Heart right ventricle (tissue), 16 donors: ENCODE measurements around the gene CNIH3. TPM values are rescaled to one million over a fixed set of nuclear protein-coding genes. Genes with fewer than 3 reads are reported as not detected.

Source experiments
- ATAC-seq, 8 donors: fragments of 200-7000 bp; cut with Tn5 transposase; one replicate each; pipeline ENCODE4 v1.9.1; 2020; ENCODE audit warnings: mild to moderate bottlenecking in 8 of 8, moderate library complexity in 8 of 8, moderate number of reproducible peaks in 1 of 8
- DNase-seq, 2 donors: peaks; one replicate each; pipeline ENCODE4 v3.0.0-alpha.2; 2020
- H3K27ac ChIP-seq, 10 donors: fragments of 200-600 bp; sonication (generic) in 2 of 10; one replicate each; pipeline versions ENCODE4 v1.5.0 to v1.8.0; 2020 to 2022; ENCODE audit warnings: mild to moderate bottlenecking in 3 of 10
- H3K27me3 ChIP-seq, 7 donors: fragments of 200-600 bp; one replicate each; pipeline ENCODE4 v1.8.0; 2021 to 2022; ENCODE audit warnings: mild to moderate bottlenecking in 2 of 7
- H3K36me3 ChIP-seq, 9 donors: fragments of 200-600 bp; sonication (generic) in 1 of 9; one replicate each; pipeline versions ENCODE4 v1.5.0 to v1.8.0; 2020 to 2022; ENCODE audit warnings: mild to moderate bottlenecking in 2 of 9
- H3K4me1 ChIP-seq, 9 donors: fragments of 200-600 bp; sonication (generic) in 1 of 9; one replicate each; pipeline versions ENCODE4 v1.5.0 to v1.8.0; 2020 to 2022; ENCODE audit warnings: mild to moderate bottlenecking in 4 of 9
- H3K4me3 ChIP-seq, 10 donors: fragments of 200-600 bp; sonication (generic) in 2 of 10; one replicate each; pipeline versions ENCODE4 v1.5.0 to v1.8.0; 2020 to 2022; ENCODE audit warnings: mild to moderate bottlenecking in 7 of 10, moderate library complexity in 2 of 10
- H3K9me3 ChIP-seq, 11 donors: fragments of 200-600 bp in 10 of 11; sonication (generic) in 2 of 11; one replicate each; pipeline versions ENCODE4 v1.5.0 to v1.8.0; 2013 to 2022; ENCODE audit warnings: mild to moderate bottlenecking in 2 of 11, control low read depth in 1 of 11, moderate library complexity in 1 of 11
- CTCF ChIP-seq, 9 donors: fragments of 200-600 bp; sonication (generic) in 2 of 9; IDR thresholded peaks; one replicate each; pipeline versions ENCODE4 v1.5.0 to v1.8.0; 2021 to 2022; ENCODE audit warnings: antibody characterized with exemption in 9 of 9, mild to moderate bottlenecking in 5 of 9, moderate library complexity in 1 of 9
- WGBS, 2 donors: extraction: QIAGEN DNeasy Blood & Tissue Kit; methylation state at CpG; one replicate each; pipeline ENCODE4 v1.1.7; 2013; ENCODE audit warnings: inconsistent platforms in 1 of 2; 5-methylcytosine and 5-hydroxymethylcytosine counted together
- intact Hi-C, 10 donors: fragments of 100-400 bp; cut with DNase I; formaldehyde crosslinking; loops; one replicate each; pipeline versions ENCODE4 v1.11.1 to v1.14.2; 2022
- polyA plus RNA-seq, 2 donors: library from polyadenylated mRNA; stranded (reverse); fragments of 200-250 nt; gene quantifications; one replicate each; pipeline ENCODE4 v1.2.3, GENCODE V29; 2013
- total RNA-seq, 10 donors: library from RNA; stranded (reverse); fragmentation: NEBNext Ultra II Directional in 3 of 10; extraction: Animal tissue kit (Norgen Biotek cat#: 25700) in 3 of 10; gene quantifications; one replicate each; pipeline versions ENCODE4 v1.2.1 to v1.2.4, GENCODE V29; 2021 to 2023
- donor health status: Arrhythmogenic right ventricular cardiomyopathy.
- donor health status: ischemic (EF 13 %, LVEDD 7.1; RV severe dilation, severe dysfunction).
- donor health status: healthy with polysubstance abuse.
- donor health status: DM: no; HTN: yes; CAD: no.
- donor health status: DM: no; HTN: no; CAD: no.
- donor health status: ischemic (EF 25% LVEDD 6.9; RV normal size, moderate dysfunction).
- donor health status: ischemic (EF 25% LVEDD 5.7; RV mildly dilated, moderate dysfunction).
- donor health status: healthy.
- donor health status: DM: yes; HTN: yes; CAD: no.
- donor health status: Ischemic cardiomyopathy.
- donor health status: ischemic (EF 35%, LVEDD 5.7; RV mildly dilated, moderate dysfunction).
- donor health status: nonischemic (EF 11% LVEDD 7.7; RV severe dilation, severe dysfunction).
- donor health status: DM: yes; HTN: yes; CAD: no.
- donor health status: PGD.
- donor health status: ischemic (EF 29% LVEDD 5.4; RV normal size, mild dysfunction).
- donor health status: nonischemic (EF 23%, LVEDD 6.1; RV moderate dilation, normal function).

The CNIH3 gene
- total and polyA plus RNA-seq, 12 donors = 0.28 to 1.8 (median 0.83) TPM

GRCh38 chr1:224786533-224787250, 170.6 kb downstream of the CNIH3 start:
- intact Hi-C loops = no loop called here

GRCh38 chr1:224789311-224789710, 173.2 kb downstream of the CNIH3 start:
- DNase-seq (no peak), ATAC-seq (no peak)
- H3K4me1 ChIP-seq = peaks cover 0 to 9% (median 2%) of the 10 kb centered on the region in 9 donors
- no peaks in the 10 kb centered on the region for H3K36me3 ChIP-seq
- no peaks in the 10 kb centered on the region for H3K27me3 ChIP-seq
- no peak for TF ChIP-seq CTCF (IDR thresholded peaks at IDR 0.05)
- no peak overlapping the region for H3K4me3 ChIP-seq
- no peaks in the 10 kb centered on the region for H3K9me3 ChIP-seq
- H3K27ac ChIP-seq = no peak overlapping the region
- intact Hi-C loops = no loop called here

More at GRCh38 chr1:224786533-224787250, 170.6 kb downstream of the CNIH3 start:
- H3K27me3 ChIP-seq = no peaks in the 10 kb centered on the region
- H3K36me3 ChIP-seq = no peaks in the 10 kb centered on the region
- ATAC-seq = no peak
- H3K9me3 ChIP-seq = no peaks in the 10 kb centered on the region
- H3K27ac ChIP-seq = no peak overlapping the region
- 87 to 89% methylated on average over 3 of the region's 3 CpGs for WGBS, 2 donors
- no peak for DNase-seq
- no peak overlapping the region for H3K4me3 ChIP-seq
- H3K4me1 ChIP-seq = peaks cover 0 to 22% (median 3%) of the 10 kb centered on the region in 9 donors
- TF ChIP-seq CTCF (IDR thresholded peaks at IDR 0.05) = no peak

Other genes with a start within 250 kb of the CNIH3 start
- gene WDR26, start 181.5 kb upstream of the CNIH3 start, total RNA-seq = 10 to 100 TPM; 58.9 to 81.3 (median 71.8) TPM
- gene WDR26, start 181.5 kb upstream of the CNIH3 start, polyA plus RNA-seq = 10 to 100 TPM; 15.8 to 22.5 TPM